GM18907 (cell line): Measurements from ENCODE around the gene CRISPLD2.

Experiments
- ATAC-seq: cut with Tn5 transposase; IDR thresholded peaks from one replicate; pipeline ENCODE4 v1.9.1; 2021; ENCODE audit warnings: mild to moderate bottlenecking, moderate library complexity; ENCODE audit not compliant: unreplicated experiment

CRISPLD2 gene

GRCh38 chr16:84819644-84820304 lies at the start of gene CRISPLD2:
Gene CRISPLD2 (plus strand): TSS chr16:84819985. CDS start chr16:84838496, 18,511 bp downstream.
- no peak for ATAC-seq

- ATAC-seq: no peak
Measured at GRCh38 chr16:84773312-84773711, 46.5 kb upstream of the CRISPLD2 start.

- ATAC-seq: no peak
Measured at GRCh38 chr16:84774810-84775209, 45.0 kb upstream of the CRISPLD2 start.

GRCh38 chr16:84775262-84775810 lies 44.4 kb upstream of the CRISPLD2 start:
- no peak for ATAC-seq

- ATAC-seq: no peak
Measured at GRCh38 chr16:84777435-84777834, 42.4 kb upstream of the CRISPLD2 start.

GRCh38 chr16:84778720-84779119 lies 41.1 kb upstream of the CRISPLD2 start:
- no peak for ATAC-seq

- ATAC-seq: no peak
Measured at GRCh38 chr16:84780063-84780462, 39.7 kb upstream of the CRISPLD2 start.

GRCh38 chr16:84780544-84781376 lies 39.0 kb upstream of the CRISPLD2 start:
- no peak for ATAC-seq

- no peak for ATAC-seq
Measured at GRCh38 chr16:84782846-84783245, 36.9 kb upstream of the CRISPLD2 start.

GRCh38 chr16:84785843-84786581 lies 33.8 kb upstream of the CRISPLD2 start:
- ATAC-seq: no peak

- no peak for ATAC-seq
Measured at GRCh38 chr16:84786605-84787262, 33.1 kb upstream of the CRISPLD2 start.

- ATAC-seq: no peak
Measured at GRCh38 chr16:84787263-84787622, 32.5 kb upstream of the CRISPLD2 start.

GRCh38 chr16:84788920-84789391 lies 30.8 kb upstream of the CRISPLD2 start:
- ATAC-seq: no peak

GRCh38 chr16:84789431-84789830 lies 30.4 kb upstream of the CRISPLD2 start:
- no peak for ATAC-seq

GRCh38 chr16:84790301-84790700 lies 29.5 kb upstream of the CRISPLD2 start:
- ATAC-seq: no peak

- no peak for ATAC-seq
Measured at GRCh38 chr16:84791088-84791487, 28.7 kb upstream of the CRISPLD2 start.

GRCh38 chr16:84791501-84791900 lies 28.3 kb upstream of the CRISPLD2 start:
- ATAC-seq: no peak

GRCh38 chr16:84794186-84794585 lies 25.6 kb upstream of the CRISPLD2 start:
- no peak for ATAC-seq

GRCh38 chr16:84794626-84795025 lies 25.2 kb upstream of the CRISPLD2 start:
- no peak for ATAC-seq

GRCh38 chr16:84795329-84796053 lies 24.3 kb upstream of the CRISPLD2 start:
- no peak for ATAC-seq
